Measurements from ENCODE around the gene TRMU.

The TRMU gene, protein sequence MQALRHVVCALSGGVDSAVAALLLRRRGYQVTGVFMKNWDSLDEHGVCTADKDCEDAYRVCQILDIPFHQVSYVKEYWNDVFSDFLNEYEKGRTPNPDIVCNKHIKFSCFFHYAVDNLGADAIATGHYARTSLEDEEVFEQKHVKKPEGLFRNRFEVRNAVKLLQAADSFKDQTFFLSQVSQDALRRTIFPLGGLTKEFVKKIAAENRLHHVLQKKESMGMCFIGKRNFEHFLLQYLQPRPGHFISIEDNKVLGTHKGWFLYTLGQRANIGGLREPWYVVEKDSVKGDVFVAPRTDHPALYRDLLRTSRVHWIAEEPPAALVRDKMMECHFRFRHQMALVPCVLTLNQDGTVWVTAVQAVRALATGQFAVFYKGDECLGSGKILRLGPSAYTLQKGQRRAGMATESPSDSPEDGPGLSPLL

DNA sequence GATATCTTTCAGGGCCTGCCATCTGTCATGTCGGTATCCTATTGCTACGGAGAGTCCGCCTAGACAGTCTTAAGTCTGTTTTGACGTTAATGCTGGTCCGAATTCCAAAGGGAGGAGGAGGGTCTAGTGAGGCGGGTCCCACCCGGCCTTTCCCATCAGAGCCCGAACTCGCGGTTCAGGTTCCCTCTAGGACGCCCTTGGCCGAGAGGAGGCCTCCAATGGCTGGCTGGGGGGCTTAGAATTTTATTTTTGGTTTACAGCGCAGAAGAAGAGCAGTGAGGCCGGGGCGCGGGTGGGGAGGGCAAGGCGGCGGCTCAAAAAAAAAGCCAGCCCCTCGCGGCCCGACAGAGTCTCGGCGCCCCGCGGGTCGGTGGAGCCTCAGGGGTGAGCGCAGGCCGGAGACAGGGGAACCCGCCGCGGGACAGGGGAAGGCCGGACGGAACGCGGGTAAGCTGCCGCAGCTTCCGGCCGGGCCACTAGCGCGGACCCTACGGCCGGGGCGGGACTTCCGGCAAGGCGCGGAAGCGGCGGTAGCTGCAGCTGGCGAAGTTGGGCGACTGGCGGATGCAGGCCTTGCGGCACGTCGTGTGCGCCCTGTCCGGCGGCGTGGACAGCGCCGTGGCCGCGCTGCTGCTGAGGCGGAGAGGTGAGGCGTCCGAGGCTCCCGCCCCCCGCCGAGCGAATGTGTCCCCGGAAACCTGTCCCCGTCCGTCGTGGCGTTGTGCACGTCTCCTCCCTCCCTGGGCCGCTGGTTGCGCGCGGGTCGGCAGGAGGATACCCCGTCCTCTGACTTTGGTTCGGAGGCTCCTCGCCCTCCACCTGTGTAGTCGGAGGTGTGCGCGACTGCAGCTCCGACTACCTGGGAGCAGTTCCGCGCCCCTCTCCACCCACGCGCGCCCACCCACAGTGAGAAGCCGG is at the start of gene TRMU:
TSS of gene TRMU (plus strand) at position 514 of the 918 bp plus-strand sequence. CDS start at position 565, 51 bp downstream.
- peaks cover 11 to 30% of the 10 kb centered on the region in 2 donors for H3K36me3 ChIP-seq (ENCODE audit: control insufficient read depth in 1 of 2, insufficient read depth in 2 of 2, low read length in 2 of 2)
- peak within 1 kb of the TSS; percentile 70 for H3K27ac ChIP-seq (ENCODE audit: low read depth, low read length)
- H3K4me1 ChIP-seq (ENCODE audit: control insufficient read depth in 1 of 2, insufficient read depth in 2 of 2, low read length in 2 of 2) = peaks cover 7 to 12% of the 10 kb centered on the region in 2 donors
- no peaks in the 10 kb centered on the region for H3K27me3 ChIP-seq (ENCODE audit: control insufficient read depth in 1 of 2, insufficient read depth in 2 of 2, low read length in 2 of 2)
- no peaks in the 10 kb centered on the region for H3K9me3 ChIP-seq (ENCODE audit: control insufficient read depth in 1 of 2, low read length in 2 of 2)
- peak within 1 kb of the TSS; percentile 81 to 96 for H3K4me3 ChIP-seq (ENCODE audit: low read depth in 1 of 2, low read length in 2 of 2)
- peak within 1 kb of the TSS; percentile 77 to 84 for H3K9ac ChIP-seq (ENCODE audit: low read depth in 1 of 2, low read length in 2 of 2)

- H3K9ac ChIP-seq (ENCODE audit: low read depth in 1 of 2, low read length in 2 of 2) = no peak overlapping the region
- peaks cover 53 to 93% of the 10 kb centered on the region in 2 donors for H3K36me3 ChIP-seq (ENCODE audit: control insufficient read depth in 1 of 2, insufficient read depth in 2 of 2, low read length in 2 of 2)
- no peaks in the 10 kb centered on the region for H3K27me3 ChIP-seq (ENCODE audit: control insufficient read depth in 1 of 2, insufficient read depth in 2 of 2, low read length in 2 of 2)
- H3K4me3 ChIP-seq (ENCODE audit: low read depth in 1 of 2, low read length in 2 of 2) = no peak overlapping the region
- peaks cover 3 to 21% of the 10 kb centered on the region in 2 donors for H3K4me1 ChIP-seq (ENCODE audit: control insufficient read depth in 1 of 2, insufficient read depth in 2 of 2, low read length in 2 of 2)
- no peaks in the 10 kb centered on the region for H3K9me3 ChIP-seq (ENCODE audit: control insufficient read depth in 1 of 2, low read length in 2 of 2)
- H3K27ac ChIP-seq (ENCODE audit: low read depth, low read length) = no peak overlapping the region
Observed at GRCh38 chr22:46286006-46286405, 49.5 kb upstream of the TRMU start.

DNA sequence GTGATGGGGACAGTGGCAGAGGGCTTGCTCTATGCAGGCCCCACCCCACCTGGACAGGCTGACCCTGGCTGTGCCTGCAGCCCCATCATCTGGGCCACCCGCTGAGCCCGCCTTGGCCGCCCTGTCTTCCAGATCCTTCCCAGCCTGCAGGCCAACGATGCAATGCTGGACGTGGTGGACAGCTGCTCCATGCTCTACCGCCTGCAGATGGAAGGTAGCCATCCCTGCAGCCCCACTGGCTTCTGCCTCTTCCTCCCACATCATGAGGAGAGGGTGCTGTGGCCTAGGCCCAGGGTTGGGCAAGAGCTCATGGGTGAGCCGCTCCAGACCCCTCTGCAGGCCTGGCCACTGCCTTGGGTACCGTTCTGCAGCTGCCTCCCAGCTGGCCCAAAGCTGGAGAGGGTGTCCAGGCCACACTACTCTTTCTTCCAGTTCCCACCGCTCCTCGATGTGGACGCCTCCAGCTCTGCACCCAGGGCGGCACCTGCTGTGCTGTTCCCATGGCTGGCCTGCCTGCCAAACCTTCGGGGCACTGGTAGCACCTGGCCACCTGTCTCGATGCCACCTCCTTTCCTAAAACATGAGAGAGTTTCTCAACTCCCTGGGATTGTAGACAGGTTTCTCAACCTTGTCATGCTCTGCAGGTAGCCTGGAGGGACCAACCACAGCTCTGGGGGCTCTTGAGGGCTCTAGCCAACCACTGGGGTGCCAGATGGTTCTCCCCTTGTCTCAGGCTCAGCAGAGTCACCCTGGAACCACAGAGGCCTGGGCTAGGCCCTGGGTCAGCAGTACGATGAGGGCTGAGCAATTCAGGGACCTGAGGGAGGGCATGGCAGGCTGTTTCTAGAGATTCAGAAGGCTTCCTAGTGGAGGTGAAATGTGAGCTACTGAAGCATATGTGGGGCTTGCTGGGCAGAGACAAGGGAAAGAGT is 48.3 kb upstream of the TRMU start:
- H3K4me3 ChIP-seq (ENCODE audit: low read depth in 1 of 2, low read length in 2 of 2) = peak overlapping the region; percentile 52 to 57
- peak overlapping the region; percentile 22 for H3K27ac ChIP-seq (ENCODE audit: low read depth, low read length)
- peaks cover 58 to 93% of the 10 kb centered on the region in 2 donors for H3K36me3 ChIP-seq (ENCODE audit: control insufficient read depth in 1 of 2, insufficient read depth in 2 of 2, low read length in 2 of 2)
- H3K27me3 ChIP-seq (ENCODE audit: control insufficient read depth in 1 of 2, insufficient read depth in 2 of 2, low read length in 2 of 2) = no peaks in the 10 kb centered on the region
- peaks cover 0 to 2% of the 10 kb centered on the region in 2 donors for H3K9me3 ChIP-seq (ENCODE audit: control insufficient read depth in 1 of 2, low read length in 2 of 2)
- peak overlapping the region; percentile 45 to 57 for H3K9ac ChIP-seq (ENCODE audit: low read depth in 1 of 2, low read length in 2 of 2)
- H3K4me1 ChIP-seq (ENCODE audit: control insufficient read depth in 1 of 2, insufficient read depth in 2 of 2, low read length in 2 of 2) = peaks cover 0 to 21% of the 10 kb centered on the region in 2 donors

- peak overlapping the region; percentile 52 to 57 for H3K4me3 ChIP-seq (ENCODE audit: low read depth in 1 of 2, low read length in 2 of 2)
Observed at GRCh38 chr22:46287873-46288751, 47.4 kb upstream of the TRMU start.

GRCh38 chr22:46288846-46289243 is 46.7 kb upstream of the TRMU start:
- H3K9me3 ChIP-seq (ENCODE audit: control insufficient read depth in 1 of 2, low read length in 2 of 2) = peaks cover 0 to 2% of the 10 kb centered on the region in 2 donors
- peaks cover 0 to 21% of the 10 kb centered on the region in 2 donors for H3K4me1 ChIP-seq (ENCODE audit: control insufficient read depth in 1 of 2, insufficient read depth in 2 of 2, low read length in 2 of 2)
- peak overlapping the region; percentile 52 to 57 for H3K4me3 ChIP-seq (ENCODE audit: low read depth in 1 of 2, low read length in 2 of 2)
- no peaks in the 10 kb centered on the region for H3K27me3 ChIP-seq (ENCODE audit: control insufficient read depth in 1 of 2, insufficient read depth in 2 of 2, low read length in 2 of 2)
- H3K9ac ChIP-seq (ENCODE audit: low read depth in 1 of 2, low read length in 2 of 2) = no peak overlapping the region
- peaks cover 63 to 96% of the 10 kb centered on the region in 2 donors for H3K36me3 ChIP-seq (ENCODE audit: control insufficient read depth in 1 of 2, insufficient read depth in 2 of 2, low read length in 2 of 2)
- H3K27ac ChIP-seq (ENCODE audit: low read depth, low read length) = no peak overlapping the region

More at GRCh38 chr22:46287873-46288751, 47.4 kb upstream of the TRMU start:
- H3K27ac ChIP-seq (ENCODE audit: low read depth, low read length) = peak overlapping the region; percentile 22
- peaks cover 0 to 2% of the 10 kb centered on the region in 2 donors for H3K9me3 ChIP-seq (ENCODE audit: control insufficient read depth in 1 of 2, low read length in 2 of 2)
- peaks cover 61 to 93% of the 10 kb centered on the region in 2 donors for H3K36me3 ChIP-seq (ENCODE audit: control insufficient read depth in 1 of 2, insufficient read depth in 2 of 2, low read length in 2 of 2)
- peak overlapping the region; percentile 45 to 57 for H3K9ac ChIP-seq (ENCODE audit: low read depth in 1 of 2, low read length in 2 of 2)
- H3K4me1 ChIP-seq (ENCODE audit: control insufficient read depth in 1 of 2, insufficient read depth in 2 of 2, low read length in 2 of 2) = peaks cover 0 to 21% of the 10 kb centered on the region in 2 donors
- H3K27me3 ChIP-seq (ENCODE audit: control insufficient read depth in 1 of 2, insufficient read depth in 2 of 2, low read length in 2 of 2) = no peaks in the 10 kb centered on the region

DNA sequence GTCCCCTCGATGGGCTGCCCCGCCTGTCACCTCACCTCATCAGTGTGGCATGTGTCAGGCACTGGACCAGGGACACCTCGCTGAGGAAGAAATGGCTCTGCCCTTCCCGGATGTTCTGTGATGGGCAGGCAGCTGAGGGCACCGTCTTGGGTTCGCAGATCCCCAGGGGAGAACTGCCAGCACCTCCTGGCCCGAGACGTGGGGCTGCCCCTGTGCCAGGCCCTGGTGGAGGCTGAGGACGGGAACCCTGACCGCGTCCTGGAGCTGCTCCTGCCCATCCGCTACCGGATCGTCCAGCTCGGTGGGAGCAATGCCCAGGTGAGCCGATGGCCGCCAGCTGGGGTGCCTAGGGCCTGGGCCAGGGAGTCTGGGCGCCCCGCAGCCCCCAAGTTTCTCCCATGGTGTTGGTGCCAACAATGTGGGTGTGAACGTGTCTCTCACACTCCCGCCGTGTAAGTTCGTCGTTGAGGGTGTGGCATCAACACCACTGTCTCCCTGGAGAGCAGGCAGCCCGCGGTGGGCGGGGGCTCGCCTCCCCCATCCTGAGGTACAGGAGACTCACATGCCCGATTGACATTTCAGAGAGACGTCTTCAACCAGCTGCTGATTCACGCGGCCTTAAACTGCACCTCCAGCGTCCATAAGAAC is 46.1 kb upstream of the TRMU start:
- peaks cover 0 to 2% of the 10 kb centered on the region in 2 donors for H3K9me3 ChIP-seq (ENCODE audit: control insufficient read depth in 1 of 2, low read length in 2 of 2)
- peaks cover 0 to 21% of the 10 kb centered on the region in 2 donors for H3K4me1 ChIP-seq (ENCODE audit: control insufficient read depth in 1 of 2, insufficient read depth in 2 of 2, low read length in 2 of 2)
- no peak overlapping the region for H3K4me3 ChIP-seq (ENCODE audit: low read depth in 1 of 2, low read length in 2 of 2)
- no peaks in the 10 kb centered on the region for H3K27me3 ChIP-seq (ENCODE audit: control insufficient read depth in 1 of 2, insufficient read depth in 2 of 2, low read length in 2 of 2)
- H3K27ac ChIP-seq (ENCODE audit: low read depth, low read length) = no peak overlapping the region
- peaks cover 58 to 90% of the 10 kb centered on the region in 2 donors for H3K36me3 ChIP-seq (ENCODE audit: control insufficient read depth in 1 of 2, insufficient read depth in 2 of 2, low read length in 2 of 2)
- no peak overlapping the region for H3K9ac ChIP-seq (ENCODE audit: low read depth in 1 of 2, low read length in 2 of 2)

DNA sequence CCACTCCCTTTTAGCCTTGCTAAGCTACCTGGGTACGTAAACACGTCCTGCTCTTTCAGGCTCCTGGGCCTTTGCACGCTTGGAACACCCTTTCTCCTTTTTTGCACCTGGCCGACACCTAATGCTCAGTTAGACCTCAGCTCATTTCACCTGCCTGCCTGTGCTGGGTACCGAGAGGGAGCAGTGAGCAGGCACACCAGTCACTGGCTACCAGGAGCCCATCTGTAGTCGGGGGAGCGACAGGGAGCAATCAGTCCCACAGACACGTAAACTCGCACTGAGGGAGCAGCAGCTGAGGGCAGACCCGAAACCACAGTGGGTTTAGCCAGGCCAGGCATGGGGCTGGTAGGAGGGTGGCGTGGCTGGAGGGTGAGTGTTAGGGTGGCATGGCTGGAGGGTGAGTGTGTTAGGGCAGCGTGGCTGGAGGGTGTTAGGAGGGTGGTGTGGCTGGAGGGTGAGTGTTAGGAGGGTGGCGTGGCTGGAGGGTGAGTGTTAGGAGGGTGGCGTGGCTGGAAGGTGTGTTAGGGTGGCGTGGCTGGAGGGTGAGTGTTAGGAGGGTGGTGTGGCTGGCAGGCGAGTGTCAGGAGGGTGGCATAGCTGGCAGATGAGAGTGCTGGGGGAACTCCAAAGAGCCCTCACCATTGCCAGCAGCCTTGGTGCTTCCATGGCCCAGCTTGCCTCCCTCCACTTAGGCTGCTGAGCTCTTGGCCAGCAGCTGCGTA is 45.2 kb upstream of the TRMU start:
- Histone ChIP-seq H3K4me3 (ENCODE audit: low read depth in 1 of 2, low read length in 2 of 2) (no peak overlapping the region), H3K9me3 (ENCODE audit: control insufficient read depth in 1 of 2, low read length in 2 of 2) (peaks cover 0 to 2% of the 10 kb centered on the region in 2 donors), H3K9ac (ENCODE audit: low read depth in 1 of 2, low read length in 2 of 2) (no peak overlapping the region), H3K27me3 (ENCODE audit: control insufficient read depth in 1 of 2, insufficient read depth in 2 of 2, low read length in 2 of 2) (no peaks in the 10 kb centered on the region), H3K4me1 (ENCODE audit: control insufficient read depth in 1 of 2, insufficient read depth in 2 of 2, low read length in 2 of 2) (peaks cover under 1 to 23% of the 10 kb centered on the region in 2 donors), H3K27ac (ENCODE audit: low read depth, low read length) (no peak overlapping the region), H3K36me3 (ENCODE audit: control insufficient read depth in 1 of 2, insufficient read depth in 2 of 2, low read length in 2 of 2) (peaks cover 52 to 85% of the 10 kb centered on the region in 2 donors)
